Smooth muscle cell (in vitro differentiated cells): ENCODE results near the gene OR51M1. TPM values are rescaled to one million over a fixed set of nuclear protein-coding genes. Genes with fewer than 3 reads are reported as not detected.

ENCODE experiments used
- DNase-seq: peaks from one replicate; lab custom pipeline; 2025; ENCODE audit not compliant: unreplicated experiment; lab: John Stamatoyannopoulos, UW
- H2AFZ ChIP-seq: fragments of 200-600 bp; sonication (generic); 2 replicates; pipeline ENCODE4 v1.6.0; 2016; ENCODE audit warnings: antibody characterized with exemption, low read depth, mild to moderate bottlenecking
- H3F3A ChIP-seq: fragments of 200-600 bp; sonication (generic); 2 replicates; pipeline ENCODE4 v1.6.0; 2017; ENCODE audit warnings: antibody characterized with exemption, low read depth
- H3K27ac ChIP-seq: fragments of 200-600 bp; sonication (generic); 2 replicates; pipeline ENCODE4 v1.5.1; 2016; ENCODE audit warnings: low read depth, mild to moderate bottlenecking
- H3K27me3 ChIP-seq: fragments of 200-600 bp; sonication (generic); 2 replicates; pipeline ENCODE4 v1.6.1; 2016; ENCODE audit warnings: low read depth, mild to moderate bottlenecking
- H3K36me3 ChIP-seq: fragments of 200-600 bp; sonication (generic); 2 replicates; pipeline ENCODE4 v1.5.1; 2016; ENCODE audit warnings: low read depth
- H3K4me1 ChIP-seq: fragments of 200-600 bp; sonication (generic); 2 replicates; pipeline ENCODE4 v1.5.1; 2016; ENCODE audit warnings: low read depth
- H3K4me2 ChIP-seq: fragments of 200-600 bp; sonication (generic); 2 replicates; pipeline ENCODE4 v1.6.0; 2016; ENCODE audit warnings: mild to moderate bottlenecking
- H3K4me3 ChIP-seq: fragments of 200-600 bp; sonication (generic); 2 replicates; pipeline ENCODE4 v1.5.1; 2016; ENCODE audit warnings: mild to moderate bottlenecking
- H3K79me2 ChIP-seq: fragments of 200-600 bp; sonication (generic); 2 replicates; pipeline ENCODE4 v1.6.0; 2016; ENCODE audit warnings: low read depth, mild to moderate bottlenecking
- H3K9ac ChIP-seq: fragments of 200-600 bp; sonication (generic); 2 replicates; pipeline ENCODE4 v1.6.0; 2016; ENCODE audit warnings: low read depth
- H3K9me3 ChIP-seq: fragments of 200-600 bp; sonication (generic); replicated peaks from 2 replicates; pipeline ENCODE4 v1.5.1; 2016; ENCODE audit warnings: low read depth
- H4K20me1 ChIP-seq: fragments of 200-600 bp; sonication (generic); 2 replicates; pipeline ENCODE4 v1.6.0; 2016; ENCODE audit warnings: low read depth
- WGBS: methylation state at CpG from one replicate; pipeline ENCODE4 v1.1.7; 2016; ENCODE audit warnings: low lambda C conversion rate; 5-methylcytosine and 5-hydroxymethylcytosine counted together
- polyA plus RNA-seq: library from polyadenylated mRNA; unstranded; fragments of >200 nt; fragmentation: Nextera tagmentation; extraction: Ambion mirVana; gene quantifications from 2 replicates; pipeline ENCODE4 v1.2.1, GENCODE V29; 2016
- total RNA-seq: library from RNA; depleted of rRNA; stranded (reverse); fragments of >200 nt; gene quantifications from 2 replicates; pipeline ENCODE4 v1.2.3, GENCODE V29; 2014
- TF ChIP-seq, protein P1 (sequence below): fragments of 200-600 bp; sonication (generic); IDR thresholded peaks from 2 replicates; pipeline ENCODE4 v1.5.1; 2017; ENCODE audit warnings: borderline replicate concordance, mild to moderate bottlenecking, antibody characterized with exemption; ENCODE audit not compliant: insufficient read depth, poor library complexity, severe bottlenecking

Gene OR51M1
- total and polyA plus RNA-seq, 2 experiments from 2014 or later, result not detected

DNA sequence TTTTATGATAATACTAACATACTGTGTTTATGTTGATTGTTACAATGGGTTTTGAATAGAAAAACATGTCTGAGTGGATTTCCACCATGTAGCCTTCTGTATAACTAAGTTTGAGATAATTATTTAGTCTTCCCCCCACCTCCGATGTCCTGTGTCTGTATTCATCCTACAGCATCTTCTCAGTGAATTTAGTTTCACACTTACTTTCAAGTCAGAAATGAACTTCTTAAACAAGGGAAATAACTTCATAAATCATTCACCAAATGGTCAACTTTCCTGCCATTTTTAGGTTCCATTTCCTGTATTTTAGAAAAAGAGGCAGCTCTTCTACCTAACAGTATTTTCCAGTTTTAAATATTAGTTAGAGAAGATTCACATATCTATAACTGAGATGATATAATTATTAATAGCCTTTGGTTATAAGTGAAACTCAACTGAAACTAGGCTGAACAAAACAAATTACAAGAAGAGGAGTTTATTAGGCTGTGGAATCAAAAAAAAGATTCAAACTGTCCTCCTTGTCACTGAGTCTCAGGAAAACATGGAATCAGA, 43.8 kb upstream of the OR51M1 start:
- Histone ChIP-seq H3K4me1 (no peaks in the 10 kb centered on the region), H3K4me2 (no peak overlapping the region), H3K27ac (no peak overlapping the region), H2AFZ (no peak overlapping the region), H3K27me3 (no peaks in the 10 kb centered on the region), H3K79me2 (no peaks in the 10 kb centered on the region), H3K9ac (no peak overlapping the region), H3F3A (no peaks in the 10 kb centered on the region), H3K36me3 (no peaks in the 10 kb centered on the region), H3K4me3 (no peak overlapping the region), H4K20me1 (no peaks in the 10 kb centered on the region), H3K9me3 (no peaks in the 10 kb centered on the region)
- TF ChIP-seq, protein P1, sequence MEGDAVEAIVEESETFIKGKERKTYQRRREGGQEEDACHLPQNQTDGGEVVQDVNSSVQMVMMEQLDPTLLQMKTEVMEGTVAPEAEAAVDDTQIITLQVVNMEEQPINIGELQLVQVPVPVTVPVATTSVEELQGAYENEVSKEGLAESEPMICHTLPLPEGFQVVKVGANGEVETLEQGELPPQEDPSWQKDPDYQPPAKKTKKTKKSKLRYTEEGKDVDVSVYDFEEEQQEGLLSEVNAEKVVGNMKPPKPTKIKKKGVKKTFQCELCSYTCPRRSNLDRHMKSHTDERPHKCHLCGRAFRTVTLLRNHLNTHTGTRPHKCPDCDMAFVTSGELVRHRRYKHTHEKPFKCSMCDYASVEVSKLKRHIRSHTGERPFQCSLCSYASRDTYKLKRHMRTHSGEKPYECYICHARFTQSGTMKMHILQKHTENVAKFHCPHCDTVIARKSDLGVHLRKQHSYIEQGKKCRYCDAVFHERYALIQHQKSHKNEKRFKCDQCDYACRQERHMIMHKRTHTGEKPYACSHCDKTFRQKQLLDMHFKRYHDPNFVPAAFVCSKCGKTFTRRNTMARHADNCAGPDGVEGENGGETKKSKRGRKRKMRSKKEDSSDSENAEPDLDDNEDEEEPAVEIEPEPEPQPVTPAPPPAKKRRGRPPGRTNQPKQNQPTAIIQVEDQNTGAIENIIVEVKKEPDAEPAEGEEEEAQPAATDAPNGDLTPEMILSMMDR, result no peak
- 82% methylated on average over 1 of the region's 1 CpG for WGBS
- DNase-seq, result no peak

DNA sequence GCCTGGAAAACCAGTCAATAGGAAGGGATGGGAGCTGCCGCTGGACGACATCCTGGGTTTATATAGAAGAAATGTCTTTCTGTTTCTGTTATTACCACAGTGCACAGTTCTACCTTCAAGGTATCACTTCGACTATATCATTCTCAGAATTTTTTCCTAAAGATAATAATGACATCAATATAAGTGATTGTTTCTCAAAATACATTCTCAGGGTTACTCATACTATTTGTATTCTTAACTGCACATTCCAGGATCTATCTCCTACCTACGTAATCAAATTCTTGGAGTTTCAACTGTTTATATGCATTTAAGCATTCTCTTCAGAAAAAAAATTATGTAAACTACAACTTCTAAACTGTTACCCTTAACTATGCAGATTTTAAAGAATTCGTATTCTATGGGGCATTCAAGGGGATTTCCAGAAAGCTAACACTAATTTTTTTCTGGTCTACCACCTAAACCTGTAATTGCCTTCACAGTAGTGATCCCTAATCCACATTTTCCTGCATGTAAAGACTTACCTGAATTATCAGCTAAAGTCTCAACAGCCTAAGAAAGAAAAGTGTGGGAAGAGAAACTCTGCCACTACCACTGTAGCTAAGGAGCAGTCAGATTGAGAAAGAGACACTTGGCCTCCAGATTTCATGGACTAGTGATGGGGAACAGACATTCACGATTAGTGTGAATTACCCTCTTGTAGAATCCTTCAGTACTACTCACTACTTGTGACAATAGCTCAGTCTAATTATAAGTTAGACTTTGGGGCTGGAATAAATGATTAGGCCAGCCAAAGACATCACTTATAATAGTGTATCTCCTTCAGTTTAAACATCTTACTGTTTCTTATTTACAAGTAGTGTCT, 39.9 kb upstream of the OR51M1 start, which contains the start of gene OR51B5:
TSS of gene OR51B5 (minus strand) at position 51 of the 862 bp plus-strand sequence. CDS start at position 51, 0 bp downstream.
- DNase-seq, result no peak
- no peaks in the 10 kb centered on the region for H3K36me3 ChIP-seq
- no peak within 1 kb of the TSS for H3K27ac ChIP-seq
- no peak within 1 kb of the TSS for H3K4me3 ChIP-seq
- no peak within 1 kb of the TSS for H2AFZ ChIP-seq
- H4K20me1 ChIP-seq, result no peaks in the 10 kb centered on the region
- H3K4me2 ChIP-seq, result no peak within 1 kb of the TSS
- no peaks in the 10 kb centered on the region for H3F3A ChIP-seq
- no peaks in the 10 kb centered on the region for H3K4me1 ChIP-seq
- no peak within 1 kb of the TSS for H3K9ac ChIP-seq
- no peaks in the 10 kb centered on the region for H3K27me3 ChIP-seq
- TF ChIP-seq, protein P1, result no peak
- 87% methylated on average over 6 of the region's 6 CpGs for WGBS
- no peaks in the 10 kb centered on the region for H3K79me2 ChIP-seq
- no peaks in the 10 kb centered on the region for H3K9me3 ChIP-seq

DNA sequence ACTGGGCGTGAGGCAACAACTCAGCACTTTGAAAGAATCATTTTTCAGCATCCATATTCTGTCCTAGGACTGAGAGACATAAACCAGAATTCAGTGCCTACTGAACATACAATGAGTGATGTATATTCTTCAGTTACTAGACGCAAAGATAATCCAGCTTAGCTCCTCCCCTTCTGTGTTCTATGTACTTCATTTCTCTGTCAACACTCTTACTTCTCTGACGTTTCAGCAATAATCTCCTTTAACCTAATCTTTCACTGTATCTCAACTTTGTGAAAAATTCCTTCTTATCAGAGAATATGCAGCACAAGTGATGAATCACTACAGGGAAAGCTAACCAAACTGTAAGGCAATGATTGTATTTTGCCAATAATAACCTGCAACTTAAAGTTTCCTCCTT, 37.8 kb upstream of the OR51M1 start:
- H3K79me2 ChIP-seq, result no peaks in the 10 kb centered on the region
- no peak overlapping the region for H3K4me3 ChIP-seq
- no peak overlapping the region for H3K27ac ChIP-seq
- 71% methylated on average over 3 of the region's 3 CpGs for WGBS
- no peaks in the 10 kb centered on the region for H3K36me3 ChIP-seq
- H3K9ac ChIP-seq, result no peak overlapping the region
- TF ChIP-seq, protein P1, result no peak
- no peak overlapping the region for H3K4me2 ChIP-seq
- H4K20me1 ChIP-seq, result no peaks in the 10 kb centered on the region
- H3K27me3 ChIP-seq, result no peaks in the 10 kb centered on the region
- H3F3A ChIP-seq, result no peaks in the 10 kb centered on the region
- H3K4me1 ChIP-seq, result no peaks in the 10 kb centered on the region
- H3K9me3 ChIP-seq, result no peaks in the 10 kb centered on the region
- H2AFZ ChIP-seq, result no peak overlapping the region
- no peak for DNase-seq
